ENCODE measurements around the gene TPRG1L. TPM values are rescaled to one million over a fixed set of nuclear protein-coding genes. Genes with fewer than 3 reads are reported as not detected.

Gene TPRG1L
- total and polyA plus RNA-seq, 2 of the 4 experiments (the other 2 are of a cell fraction), result 25.3 to 39.5 TPM

DNA sequence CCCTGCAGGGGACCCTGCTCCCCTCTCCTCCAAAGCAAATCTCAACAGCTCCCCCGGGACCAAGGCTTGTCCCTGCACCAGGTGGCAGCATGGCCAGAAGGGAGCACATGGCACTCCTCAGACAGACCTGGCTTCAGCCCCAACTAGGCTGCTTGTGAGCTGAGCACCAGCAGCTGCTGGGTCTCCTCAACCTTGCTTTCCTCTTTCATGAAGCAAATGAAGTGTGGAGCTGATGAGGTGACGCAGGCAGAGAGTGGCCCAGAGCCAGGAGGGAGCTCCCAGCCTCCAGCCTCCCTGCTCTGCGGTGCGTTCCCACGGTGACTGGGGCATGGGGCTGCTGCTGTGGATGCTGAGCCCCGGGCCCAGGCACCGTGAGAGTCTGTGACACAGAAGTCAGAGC lies 47.5 kb upstream of the TPRG1L start:
- Histone ChIP-seq H2BK15ac (ENCODE audit: low read depth, low read length) (no peak overlapping the region), H2AK9ac (replicated peaks; ENCODE audit: low read depth, low read length, poor library complexity) (no peak overlapping the region), H3K9ac (ENCODE audit: low read depth, low read length) (no peak overlapping the region), H3K4me3 (ENCODE audit: insufficient read depth, low read depth, low read length) (no peak overlapping the region), H3K27me3 (ENCODE audit: control insufficient read depth, insufficient read depth, low read length) (peaks cover 6% of the 10 kb centered on the region; the same call in 1 of the 2 replicates), H3K56ac (ENCODE audit: extremely low read depth, insufficient read depth, low read length) (no peak overlapping the region), H3K23ac (ENCODE audit: low read depth, low read length) (no peak overlapping the region), H4K5ac (ENCODE audit: low read depth, low read length) (no peak overlapping the region), H3K27ac (ENCODE audit: insufficient read depth, low read length) (no peak overlapping the region), H2BK120ac (ENCODE audit: low read depth, low read length) (no peak overlapping the region), H2BK5ac (ENCODE audit: low read depth, low read length, poor library complexity, severe bottlenecking) (no peak overlapping the region), H3K36me3 (ENCODE audit: control insufficient read depth, insufficient read depth, low read length) (no peaks in the 10 kb centered on the region), H3K4me1 (ENCODE audit: control insufficient read depth, insufficient read depth, low read length) (peaks cover 2% of the 10 kb centered on the region; the same call in 1 of the 2 replicates), H3K9me1 (ENCODE audit: insufficient read depth, low read length) (no peaks in the 10 kb centered on the region), H2BK20ac (ENCODE audit: low read depth, low read length) (no peak overlapping the region), H3K14ac (replicated peaks; ENCODE audit: low read depth, low read length) (no peak overlapping the region), H4K8ac (ENCODE audit: low read depth in 2 of 2, low read length in 2 of 2) (no peak overlapping the region), H3K18ac (ENCODE audit: low read depth, low read length) (no peak overlapping the region), H2AFZ (replicated peaks; ENCODE audit: low read length, poor library complexity) (no peak overlapping the region), H4K91ac (ENCODE audit: insufficient read depth, low read depth, low read length) (no peak overlapping the region), H2AK5ac (ENCODE audit: low read depth, low read length) (no peak overlapping the region), H3K79me1 (ENCODE audit: low read depth in 1 of 2, low read length in 2 of 2) (no peaks in the 10 kb centered on the region), H3K4ac (ENCODE audit: low read depth, low read length) (no peak overlapping the region), H3K4me2 (ENCODE audit: low read depth, low read length) (no peak overlapping the region), H4K20me1 (ENCODE audit: insufficient read depth, low read length) (no peaks in the 10 kb centered on the region), H3K9me3 (ENCODE audit: control insufficient read depth, insufficient read depth, low read length) (no peaks in the 10 kb centered on the region)
- TF ChIP-seq, protein P1, sequence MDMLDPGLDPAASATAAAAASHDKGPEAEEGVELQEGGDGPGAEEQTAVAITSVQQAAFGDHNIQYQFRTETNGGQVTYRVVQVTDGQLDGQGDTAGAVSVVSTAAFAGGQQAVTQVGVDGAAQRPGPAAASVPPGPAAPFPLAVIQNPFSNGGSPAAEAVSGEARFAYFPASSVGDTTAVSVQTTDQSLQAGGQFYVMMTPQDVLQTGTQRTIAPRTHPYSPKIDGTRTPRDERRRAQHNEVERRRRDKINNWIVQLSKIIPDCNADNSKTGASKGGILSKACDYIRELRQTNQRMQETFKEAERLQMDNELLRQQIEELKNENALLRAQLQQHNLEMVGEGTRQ (IDR thresholded peaks at IDR 0.05; ENCODE audit: low read depth, low read length), result no peak
- peak; percentile 64; the same call in 1 of the 2 replicates for TF ChIP-seq MXI1 (IDR thresholded peaks at IDR 0.05; ENCODE audit: borderline replicate concordance, low read depth, low read length)
- dilution Hi-C loops (cut with HindIII; ENCODE audit: low sequenced_read_pairs, unreplicated experiment), result no loop called here
- intact Hi-C loops (cut with micrococcal nuclease), result no loop called here
- BruUV-seq (replicated peaks), result no TSS peak
- in situ Hi-C loops (cut with MboI; ENCODE audit: low sequenced_read_pairs), result no loop called here
- DNase-seq, result peak; percentile 71
- ChIA-PET CTCF (interaction anchor here (1.0 kb wide), 1 partner anchor 12 kb away, joined by 4 read pairs; no protein-coding TSS in a partner anchor), POLR2A (ENCODE audit: unreplicated experiment) (no interaction called here)
- 0% methylated on average over 5 of the region's 7 CpGs; no CpG with 5 or more reads in 1 of the 2 experiments for WGBS, 2 experiments (ENCODE audit: extremely low coverage in 2 of 2, insufficient read length in 1 of 2)
- ATAC-seq (ENCODE audit: low read depth), result peak; percentile 60

Measured in IMR-90 (cell line).